ENCODE results near the gene CLSTN2.

Gene CLSTN2

GRCh38 chr3:140358686-140359085, 423.7 kb downstream of the CLSTN2 start:
- H3K36me3 ChIP-seq (ENCODE audit: insufficient read depth): no peaks in the 10 kb centered on the region
- no peak overlapping the region for H3K4me3 ChIP-seq (IDR thresholded peaks at IDR 0.05; ENCODE audit: insufficient read depth, low read depth, low read length)
- no peak overlapping the region for H3K4me2 ChIP-seq
- no peaks in the 10 kb centered on the region for H3K79me2 ChIP-seq (ENCODE audit: insufficient read depth, low read depth)
- H2AFZ ChIP-seq (ENCODE audit: low read depth): no peak overlapping the region
- TF ChIP-seq CTCF (conservative IDR thresholded peaks at IDR 0.05; ENCODE audit: low read depth, low read length): no peak
- no peaks in the 10 kb centered on the region for H3K27me3 ChIP-seq (ENCODE audit: insufficient read depth, low read depth)
- no peaks in the 10 kb centered on the region for H3K4me1 ChIP-seq (ENCODE audit: low read depth, poor library complexity, severe bottlenecking)
- H4K20me1 ChIP-seq (ENCODE audit: insufficient read depth): no peaks in the 10 kb centered on the region
- no peak overlapping the region for H3K9ac ChIP-seq
- no peak overlapping the region for H3K27ac ChIP-seq

- Histone ChIP-seq H3K27ac (no peak overlapping the region), H3K4me1 (ENCODE audit: low read depth, poor library complexity, severe bottlenecking) (no peaks in the 10 kb centered on the region), H3K4me3 (IDR thresholded peaks at IDR 0.05; ENCODE audit: insufficient read depth, low read depth, low read length) (no peak overlapping the region), H3K79me2 (ENCODE audit: insufficient read depth, low read depth) (no peaks in the 10 kb centered on the region), H2AFZ (ENCODE audit: low read depth) (no peak overlapping the region), H3K9ac (no peak overlapping the region), H3K36me3 (ENCODE audit: insufficient read depth) (no peaks in the 10 kb centered on the region), H3K4me2 (no peak overlapping the region), H4K20me1 (ENCODE audit: insufficient read depth) (no peaks in the 10 kb centered on the region), H3K27me3 (ENCODE audit: insufficient read depth, low read depth) (no peaks in the 10 kb centered on the region)
- TF ChIP-seq CTCF (conservative IDR thresholded peaks at IDR 0.05; ENCODE audit: low read depth, low read length): no peak
Observed at GRCh38 chr3:140359233-140359995, 424.4 kb downstream of the CLSTN2 start.

GRCh38 chr3:140360332-140360731, 425.3 kb downstream of the CLSTN2 start:
- Histone ChIP-seq H3K27ac (no peak overlapping the region), H3K4me1 (ENCODE audit: low read depth, poor library complexity, severe bottlenecking) (no peaks in the 10 kb centered on the region), H3K36me3 (ENCODE audit: insufficient read depth) (no peaks in the 10 kb centered on the region), H3K79me2 (ENCODE audit: insufficient read depth, low read depth) (no peaks in the 10 kb centered on the region), H4K20me1 (ENCODE audit: insufficient read depth) (no peaks in the 10 kb centered on the region), H3K4me3 (IDR thresholded peaks at IDR 0.05; ENCODE audit: insufficient read depth, low read depth, low read length) (no peak overlapping the region), H3K4me2 (no peak overlapping the region), H2AFZ (ENCODE audit: low read depth) (no peak overlapping the region), H3K27me3 (ENCODE audit: insufficient read depth, low read depth) (no peaks in the 10 kb centered on the region), H3K9ac (no peak overlapping the region)
- no peak for TF ChIP-seq CTCF (conservative IDR thresholded peaks at IDR 0.05; ENCODE audit: low read depth, low read length)

- Histone ChIP-seq H3K4me1 (ENCODE audit: low read depth, poor library complexity, severe bottlenecking) (no peaks in the 10 kb centered on the region), H3K4me3 (IDR thresholded peaks at IDR 0.05; ENCODE audit: insufficient read depth, low read depth, low read length) (no peak overlapping the region), H3K4me2 (no peak overlapping the region), H3K79me2 (ENCODE audit: insufficient read depth, low read depth) (no peaks in the 10 kb centered on the region), H3K9ac (no peak overlapping the region), H4K20me1 (ENCODE audit: insufficient read depth) (no peaks in the 10 kb centered on the region), H3K27ac (no peak overlapping the region), H3K27me3 (ENCODE audit: insufficient read depth, low read depth) (no peaks in the 10 kb centered on the region), H2AFZ (ENCODE audit: low read depth) (no peak overlapping the region), H3K36me3 (ENCODE audit: insufficient read depth) (no peaks in the 10 kb centered on the region)
- TF ChIP-seq CTCF (conservative IDR thresholded peaks at IDR 0.05; ENCODE audit: low read depth, low read length): no peak
Observed at GRCh38 chr3:140363801-140364200, 428.8 kb downstream of the CLSTN2 start.
